K562 (cell line): ENCODE results near the gene SLC17A9. TPM values are rescaled to one million over a fixed set of nuclear protein-coding genes. Genes with fewer than 3 reads are reported as not detected.

Source experiments
- ARID2 ChIP-seq: fragments of 450-650 bp; IDR thresholded peaks from 2 replicates; pipeline ENCODE4 v1.6.1; 2017; ENCODE audit warnings: antibody characterized with exemption, mild to moderate bottlenecking
- CHCHD3 ChIP-seq: fragments of 250-450 bp; sonication (Bioruptor Pico); IDR thresholded peaks from 2 replicates; pipeline ENCODE4 v2.1.2; 2022; ENCODE audit warnings: mild to moderate bottlenecking
- ILF3 ChIP-seq: fragments of 450-650 bp; IDR thresholded peaks from 2 replicates; pipeline ENCODE4 v1.6.1; 2018; ENCODE audit warnings: antibody characterized with exemption, mild to moderate bottlenecking, moderate library complexity, borderline replicate concordance
- KDM2B ChIP-seq: fragments of 250-450 bp; sonication (Bioruptor Pico); IDR thresholded peaks from 2 replicates; pipeline ENCODE4 v1.8.0; 2021; ENCODE audit warnings: mild to moderate bottlenecking, moderate library complexity
- KDM5B ChIP-seq: fragments of 200-600 bp; sonication (generic); IDR thresholded peaks from 2 replicates; pipeline ENCODE4 v1.6.1; 2012; ENCODE audit warnings: low read depth, mild to moderate bottlenecking, moderate library complexity, low read length, control low read depth, inconsistent platforms; ENCODE audit not compliant: insufficient replicate concordance
- KLF13 ChIP-seq: fragments of 450-650 bp; IDR thresholded peaks from 2 replicates; pipeline ENCODE4 v1.6.1; 2016; ENCODE audit warnings: missing genetic modification characterization, low read depth, mild to moderate bottlenecking, missing compliant biosample characterization, moderate library complexity, borderline replicate concordance
- PHB2 ChIP-seq: fragments of 450-650 bp; IDR thresholded peaks from 2 replicates; pipeline ENCODE4 v1.6.1; 2017; ENCODE audit warnings: low read depth
- POLR2H ChIP-seq: IDR thresholded peaks from 2 replicates; pipeline ENCODE4 v1.6.1; 2016; ENCODE audit warnings: missing genetic modification characterization, low read depth, mild to moderate bottlenecking, control low read depth, missing compliant biosample characterization, moderate library complexity
- RBM14 ChIP-seq: fragments of 200-400 bp; formaldehyde crosslinking; IDR thresholded peaks from 2 replicates; pipeline ENCODE4 v1.6.1; 2018; ENCODE audit warnings: low read depth, mild to moderate bottlenecking, low read length, moderate library complexity, borderline replicate concordance; ENCODE audit not compliant: insufficient read depth
- RBM22 ChIP-seq: fragments of 200-400 bp; formaldehyde crosslinking; IDR thresholded peaks from 2 replicates; pipeline ENCODE4 v1.6.1; 2018; ENCODE audit warnings: low read length, low read depth; ENCODE audit not compliant: poor library complexity, severe bottlenecking
- SMAD4 ChIP-seq: fragments of 250-450 bp; sonication (Bioruptor Pico); conservative IDR thresholded peaks from 2 replicates; pipeline ENCODE4 v1.8.0; 2021; ENCODE audit warnings: inconsistent platforms, mild to moderate bottlenecking, moderate library complexity
- TCF7 ChIP-seq: sonication (generic); IDR thresholded peaks from 2 replicates; pipeline ENCODE4 v1.6.1; 2016; ENCODE audit warnings: antibody characterized with exemption, borderline replicate concordance
- ZBTB12 ChIP-seq: fragments of 250-450 bp; sonication (Bioruptor Pico); IDR thresholded peaks from 2 replicates; pipeline ENCODE4 v1.4.0; 2020
- ZNF165 ChIP-seq: fragments of 250-450 bp; sonication (Bioruptor Pico); IDR thresholded peaks from 2 replicates; pipeline ENCODE4 v1.4.0; 2020; ENCODE audit warnings: borderline replicate concordance
- polyA plus RNA-seq, 8 experiments: library from polyadenylated mRNA; depleted of rRNA in 4 of 8; stranded (reverse) in 5 of 8; unstranded in 3 of 8; fragments of >200 nt; fragmentation: Nextera tagmentation in 2 of 8; fragmentation: Illumina TruSeq in 1 of 8; extraction: Ambion mirVana in 2 of 8; extraction: Trizol in 1 of 8; gene quantifications; 2 replicates each; pipeline versions ENCODE4 v1.2.1 to v1.2.3, GENCODE V29; 2011 to 2014; ENCODE audit warnings: inconsistent platforms in 1 of 8, missing spikeins in 1 of 8
- total RNA-seq, 7 experiments: library from RNA; depleted of rRNA in 6 of 7; stranded (reverse); fragments of >200 nt in 6 of 7; fragmentation: Illumina TruSeq in 2 of 7; extraction: Trizol in 2 of 7; gene quantifications; 2 replicates each; pipeline versions ENCODE4 v1.2.1 to v1.2.3, GENCODE V29; 2011 to 2021; ENCODE audit warnings: low replicate concordance in 1 of 7
- TF ChIP-seq, protein P1 (sequence below): fragments of 450-650 bp; IDR thresholded peaks from 2 replicates; pipeline ENCODE4 v1.6.1; 2018; ENCODE audit not compliant: partially characterized antibody
- TF ChIP-seq, protein P2 (sequence below): fragments of 250-450 bp; sonication (Bioruptor Pico); IDR thresholded peaks from 2 replicates; pipeline ENCODE4 v1.8.0; 2022; ENCODE audit warnings: inconsistent platforms, mild to moderate bottlenecking, moderate library complexity, borderline replicate concordance
- TF ChIP-seq, protein P3 (sequence below): fragments of 250-450 bp; sonication (Bioruptor Pico); IDR thresholded peaks from 2 replicates; pipeline ENCODE4 v1.4.0; 2020; ENCODE audit warnings: mild to moderate bottlenecking, moderate library complexity

Gene SLC17A9
- total and polyA plus RNA-seq, 9 of the 15 experiments (the other 6 are each of a cell fraction or from before 2014, with no cell fraction given), result 0.04 to 0.31 TPM; not detected in 7

DNA sequence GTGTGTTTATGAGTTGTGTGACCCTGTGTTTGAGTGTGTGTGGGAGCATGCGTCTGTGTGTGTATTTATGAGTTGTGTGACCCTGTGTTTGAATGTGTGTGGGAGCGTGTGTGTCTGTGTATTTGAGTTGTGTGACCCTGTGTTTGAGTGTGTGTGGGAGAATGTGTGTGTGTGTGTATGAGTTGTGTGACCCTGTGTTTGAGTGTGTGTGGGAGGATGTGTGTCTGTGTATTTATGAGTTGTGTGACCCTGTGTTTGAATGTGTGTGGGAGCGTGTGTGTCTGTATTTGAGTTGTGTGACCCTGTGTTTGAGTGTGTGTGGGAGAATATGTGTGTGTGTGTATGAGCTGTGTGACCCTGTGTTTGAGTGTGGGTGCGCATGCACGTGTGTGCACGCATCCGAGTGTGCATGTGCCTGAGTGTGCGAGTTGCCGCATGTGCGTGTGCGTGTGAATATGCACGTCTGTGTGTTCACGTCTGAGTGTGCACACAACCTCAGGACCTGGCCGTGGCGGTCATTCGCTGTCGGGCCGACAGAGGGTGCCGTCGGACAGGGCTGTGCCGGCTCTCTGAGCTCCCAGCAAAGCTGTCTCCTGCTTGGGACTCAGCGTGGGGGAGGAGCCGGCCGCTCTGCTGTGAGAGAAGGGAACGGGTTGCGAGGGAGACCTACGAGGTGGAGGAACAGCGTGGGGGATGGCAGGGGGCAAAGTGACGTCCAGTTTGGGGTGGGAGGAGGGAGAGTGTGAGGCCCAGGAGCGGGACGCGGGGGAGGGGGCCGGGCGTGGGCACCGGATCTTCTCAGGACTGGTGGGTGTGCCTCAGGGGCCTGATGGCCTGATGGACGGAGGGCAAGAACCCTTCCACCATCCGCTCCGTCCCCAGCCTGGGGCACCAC is 19.7 kb downstream of the SLC17A9 start (continued):
- TF ChIP-seq ZBTB12, result no peak
- TF ChIP-seq, protein P1, sequence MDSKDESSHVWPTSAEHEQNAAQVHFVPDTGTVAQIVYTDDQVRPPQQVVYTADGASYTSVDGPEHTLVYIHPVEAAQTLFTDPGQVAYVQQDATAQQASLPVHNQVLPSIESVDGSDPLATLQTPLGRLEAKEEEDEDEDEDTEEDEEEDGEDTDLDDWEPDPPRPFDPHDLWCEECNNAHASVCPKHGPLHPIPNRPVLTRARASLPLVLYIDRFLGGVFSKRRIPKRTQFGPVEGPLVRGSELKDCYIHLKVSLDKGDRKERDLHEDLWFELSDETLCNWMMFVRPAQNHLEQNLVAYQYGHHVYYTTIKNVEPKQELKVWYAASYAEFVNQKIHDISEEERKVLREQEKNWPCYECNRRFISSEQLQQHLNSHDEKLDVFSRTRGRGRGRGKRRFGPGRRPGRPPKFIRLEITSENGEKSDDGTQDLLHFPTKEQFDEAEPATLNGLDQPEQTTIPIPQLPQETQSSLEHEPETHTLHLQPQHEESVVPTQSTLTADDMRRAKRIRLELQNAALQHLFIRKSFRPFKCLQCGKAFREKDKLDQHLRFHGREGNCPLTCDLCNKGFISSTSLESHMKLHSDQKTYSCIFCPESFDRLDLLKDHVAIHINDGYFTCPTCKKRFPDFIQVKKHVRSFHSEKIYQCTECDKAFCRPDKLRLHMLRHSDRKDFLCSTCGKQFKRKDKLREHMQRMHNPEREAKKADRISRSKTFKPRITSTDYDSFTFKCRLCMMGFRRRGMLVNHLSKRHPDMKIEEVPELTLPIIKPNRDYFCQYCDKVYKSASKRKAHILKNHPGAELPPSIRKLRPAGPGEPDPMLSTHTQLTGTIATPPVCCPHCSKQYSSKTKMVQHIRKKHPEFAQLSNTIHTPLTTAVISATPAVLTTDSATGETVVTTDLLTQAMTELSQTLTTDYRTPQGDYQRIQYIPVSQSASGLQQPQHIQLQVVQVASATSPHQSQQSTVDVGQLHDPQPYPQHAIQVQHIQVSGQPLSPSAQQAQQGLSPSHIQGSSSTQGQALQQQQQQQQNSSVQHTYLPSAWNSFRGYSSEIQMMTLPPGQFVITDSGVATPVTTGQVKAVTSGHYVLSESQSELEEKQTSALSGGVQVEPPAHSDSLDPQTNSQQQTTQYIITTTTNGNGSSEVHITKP, result no peak
- TF ChIP-seq ARID2, result peak; percentile 81
- no peak for TF ChIP-seq SMAD4 (CRISPR knock-in tag)
- TF ChIP-seq CHCHD3, result no peak
- TF ChIP-seq, protein P2, sequence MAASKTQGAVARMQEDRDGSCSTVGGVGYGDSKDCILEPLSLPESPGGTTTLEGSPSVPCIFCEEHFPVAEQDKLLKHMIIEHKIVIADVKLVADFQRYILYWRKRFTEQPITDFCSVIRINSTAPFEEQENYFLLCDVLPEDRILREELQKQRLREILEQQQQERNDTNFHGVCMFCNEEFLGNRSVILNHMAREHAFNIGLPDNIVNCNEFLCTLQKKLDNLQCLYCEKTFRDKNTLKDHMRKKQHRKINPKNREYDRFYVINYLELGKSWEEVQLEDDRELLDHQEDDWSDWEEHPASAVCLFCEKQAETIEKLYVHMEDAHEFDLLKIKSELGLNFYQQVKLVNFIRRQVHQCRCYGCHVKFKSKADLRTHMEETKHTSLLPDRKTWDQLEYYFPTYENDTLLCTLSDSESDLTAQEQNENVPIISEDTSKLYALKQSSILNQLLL (CRISPR knock-in tag), result no peak
- no peak for TF ChIP-seq KLF13 (tag)
- TF ChIP-seq, protein P3, sequence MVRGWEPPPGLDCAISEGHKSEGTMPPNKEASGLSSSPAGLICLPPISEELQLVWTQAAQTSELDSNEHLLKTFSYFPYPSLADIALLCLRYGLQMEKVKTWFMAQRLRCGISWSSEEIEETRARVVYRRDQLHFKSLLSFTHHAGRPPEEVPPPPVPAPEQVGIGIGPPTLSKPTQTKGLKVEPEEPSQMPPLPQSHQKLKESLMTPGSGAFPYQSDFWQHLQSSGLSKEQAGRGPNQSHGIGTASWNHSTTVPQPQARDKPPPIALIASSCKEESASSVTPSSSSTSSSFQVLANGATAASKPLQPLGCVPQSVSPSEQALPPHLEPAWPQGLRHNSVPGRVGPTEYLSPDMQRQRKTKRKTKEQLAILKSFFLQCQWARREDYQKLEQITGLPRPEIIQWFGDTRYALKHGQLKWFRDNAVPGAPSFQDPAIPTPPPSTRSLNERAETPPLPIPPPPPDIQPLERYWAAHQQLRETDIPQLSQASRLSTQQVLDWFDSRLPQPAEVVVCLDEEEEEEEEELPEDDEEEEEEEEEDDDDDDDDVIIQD (CRISPR knock-in tag), result no peak
- TF ChIP-seq RBM22, result no peak
- peak; percentile 58; the same call in 1 of the 2 replicates for TF ChIP-seq TCF7
- no peak for TF ChIP-seq KDM5B
- no peak for TF ChIP-seq KDM2B
- TF ChIP-seq ZNF165, result no peak
- TF ChIP-seq POLR2H (tag), result no peak
- no peak for TF ChIP-seq RBM14
- no peak for TF ChIP-seq ILF3
- peak; percentile 28; the same call in 1 of the 2 replicates for TF ChIP-seq PHB2
